AG04450 (cell line): ENCODE measurements around the gene SLC15A2. TPM values are rescaled to one million over a fixed set of nuclear protein-coding genes. Genes with fewer than 3 reads are reported as not detected.

Experiments
- CTCF ChIA-PET: fragments of 300-600, 350-600 bp; formaldehyde crosslinking; extraction: SDS; loops from one replicate; lab custom pipeline; 2022; ENCODE audit warnings: antibody characterized with exemption, inconsistent platforms; lab: Charles Lee
- POLR2A ChIA-PET: fragments of 350-600 bp; formaldehyde crosslinking; extraction: SDS; loops from one replicate; lab custom pipeline; 2021; ENCODE audit warnings: antibody characterized with exemption, inconsistent platforms; lab: Yijun Ruan, JAX
- DNase-seq: peaks from one replicate; pipeline ENCODE4 v3.0.0-alpha.2; 2011; ENCODE audit warnings: low read depth, low spot score
- H3K27ac ChIP-seq: one replicate; pipeline ENCODE4 v1.5.1; 2012; ENCODE audit warnings: low read depth, low read length, control low read depth
- H3K27me3 ChIP-seq: one replicate; pipeline ENCODE4 v1.6.0; 2012; ENCODE audit warnings: low read length; ENCODE audit not compliant: control insufficient read depth, insufficient read depth
- H3K4me3 ChIP-seq: 2 replicates; pipeline ENCODE4 v1.5.1; 2011; ENCODE audit warnings: mild to moderate bottlenecking, low read depth, low read length, control low read depth
- H3K9me3 ChIP-seq: 2 replicates; pipeline ENCODE4 v1.5.1; 2012; ENCODE audit warnings: low read length; ENCODE audit not compliant: control insufficient read depth, insufficient read depth
- CTCF ChIP-seq: IDR thresholded peaks from 2 replicates; pipeline ENCODE4 v1.5.1; 2011; ENCODE audit warnings: low read depth, low read length, control low read depth, inconsistent platforms
- polyA plus RNA-seq: library from polyadenylated mRNA; depleted of rRNA; stranded (reverse); fragments of >200 nt; gene quantifications from 2 replicates; pipeline ENCODE4 v1.2.3, GENCODE V29; 2011; rRNA removed

The SLC15A2 gene
- polyA plus RNA-seq, 1 experiment: 0.63 TPM

GRCh38 chr3:121988146-121988545 is 93.9 kb downstream of the SLC15A2 start:
- Histone ChIP-seq H3K4me3 (no peak overlapping the region), H3K27ac (no peak overlapping the region), H3K9me3 (no peaks in the 10 kb centered on the region; the same call in 1 of the 2 replicates), H3K27me3 (peaks cover 4% of the 10 kb centered on the region)
- no peak for DNase-seq
- TF ChIP-seq CTCF: no peak
- CTCF ChIA-PET: no interaction called here
- POLR2A ChIA-PET: no interaction called here

GRCh38 chr3:121989943-121990342 is 95.7 kb downstream of the SLC15A2 start:
- H3K9me3 ChIP-seq: no peaks in the 10 kb centered on the region; the same call in 1 of the 2 replicates
- POLR2A ChIA-PET: no interaction called here
- TF ChIP-seq CTCF: no peak
- H3K4me3 ChIP-seq: no peak overlapping the region
- H3K27me3 ChIP-seq: peaks cover 4% of the 10 kb centered on the region
- CTCF ChIA-PET: no interaction called here
- no peak for DNase-seq
- no peak overlapping the region for H3K27ac ChIP-seq

- CTCF ChIA-PET: no interaction called here
- TF ChIP-seq CTCF: no peak
- Histone ChIP-seq H3K27ac (no peak overlapping the region), H3K27me3 (peaks cover 4% of the 10 kb centered on the region), H3K4me3 (no peak overlapping the region), H3K9me3 (no peaks in the 10 kb centered on the region; the same call in 1 of the 2 replicates)
- POLR2A ChIA-PET: no interaction called here
- DNase-seq: no peak
Measured at GRCh38 chr3:121992601-121993560, 98.7 kb downstream of the SLC15A2 start.

Other genes starting within 250 kb of the SLC15A2 start
- 0.51 and 0.69 TPM in 2 replicates for gene HCLS1, start 233.5 kb upstream of the SLC15A2 start, polyA plus RNA-seq
- 30.3 and 35.7 TPM in 2 replicates for gene GOLGB1, start 144.7 kb upstream of the SLC15A2 start, polyA plus RNA-seq
- gene IQCB1, start 59.3 kb upstream of the SLC15A2 start, polyA plus RNA-seq: 14.3 and 19.3 TPM in 2 replicates
- gene EAF2, start 59.2 kb upstream of the SLC15A2 start, polyA plus RNA-seq: 1.5 and 2.5 TPM in 2 replicates
- not detected in 2 replicates for gene ILDR1, start 127.8 kb downstream of the SLC15A2 start, polyA plus RNA-seq
- not detected in 2 replicates for gene CD86, start 161.0 kb downstream of the SLC15A2 start, polyA plus RNA-seq